ENCODE data around the gene ADI1. TPM values are rescaled to one million over a fixed set of nuclear protein-coding genes. Genes with fewer than 3 reads are reported as not detected.
A peak's percentile ranks its signal among the peaks of the same experiment; 100 is the strongest.

ADI1 gene
- total and polyA plus RNA-seq, 5 donors: 124 to 195 (median 157) TPM

DNA sequence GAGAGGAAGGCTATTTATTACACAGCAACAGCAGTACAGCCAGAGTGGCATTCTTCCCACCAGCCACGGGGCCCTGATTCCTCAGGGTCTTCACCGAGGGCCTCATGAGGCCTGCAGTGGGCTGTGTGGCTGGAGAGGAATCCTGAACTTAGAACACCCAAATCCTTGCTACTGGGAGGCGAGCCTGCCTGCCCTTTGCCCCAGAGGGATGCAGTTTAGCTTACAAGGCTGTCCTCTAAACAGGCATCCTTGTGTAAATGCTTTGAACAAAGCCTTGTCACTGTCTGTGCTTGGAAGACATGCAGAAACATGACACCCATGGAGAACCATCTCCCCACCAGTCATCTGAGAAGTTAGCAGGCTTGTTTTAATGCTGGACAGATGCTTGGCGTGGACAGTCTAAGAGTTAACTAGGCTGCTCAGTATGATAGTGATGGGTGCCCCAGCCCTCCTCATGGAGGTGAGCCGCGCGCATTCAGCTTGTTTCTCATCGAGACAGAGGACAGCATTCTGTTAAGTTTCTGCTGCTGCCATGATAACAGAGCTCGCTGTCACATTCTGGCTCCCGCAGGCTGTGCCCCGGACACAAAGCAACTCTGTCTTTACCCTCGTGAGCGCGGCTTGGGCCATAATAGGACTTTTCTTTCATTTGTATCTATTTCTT is 42.9 kb downstream of the ADI1 start:
- peak in 1 of 2 donors; percentile 8 for ATAC-seq

DNA sequence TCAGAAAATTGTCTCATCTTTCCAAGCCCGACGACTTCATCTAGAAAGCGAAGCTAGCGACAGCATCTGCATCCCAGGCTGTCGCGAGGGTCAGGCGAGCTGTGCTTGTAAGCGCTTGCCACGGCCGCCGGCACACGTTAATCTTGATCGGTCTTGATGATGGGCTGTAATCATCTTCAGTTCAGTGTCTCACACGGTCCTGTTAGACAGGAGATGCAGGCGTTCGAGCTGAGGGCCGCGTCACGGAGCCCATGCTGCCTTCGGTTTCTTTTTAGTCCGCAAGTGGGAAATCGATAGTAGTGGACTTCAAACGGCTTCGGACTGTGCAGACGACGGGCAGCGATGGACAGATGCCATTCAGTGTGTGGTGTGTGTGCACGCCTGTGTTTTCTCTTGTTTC is 43.6 kb downstream of the ADI1 start:
- DNase-seq: peak; percentile 9 to 46 (median 34)
- no peak overlapping the region for H3K27ac ChIP-seq (ENCODE audit: low read length)

More for the DNA sequence above, 42.9 kb downstream of the ADI1 start:
- intact Hi-C loops (cut with DNase I): no loop called here
- Histone ChIP-seq H3K4me1 (ENCODE audit: control insufficient read depth, insufficient read depth, low read length) (peaks cover 4% of the 10 kb centered on the region), H3K4me3 (ENCODE audit: low read length) (no peak overlapping the region), H3K27ac (ENCODE audit: low read length) (peak overlapping the region; percentile 76), H3K27me3 (ENCODE audit: control insufficient read depth, insufficient read depth) (no peaks in the 10 kb centered on the region), H3K9me3 (ENCODE audit: control insufficient read depth, low read length) (no peaks in the 10 kb centered on the region)
- WGBS: 71% methylated on average over 14 of the region's 14 CpGs
- peak in 2 of 3 donors; percentile 4 to 37 for DNase-seq

DNA sequence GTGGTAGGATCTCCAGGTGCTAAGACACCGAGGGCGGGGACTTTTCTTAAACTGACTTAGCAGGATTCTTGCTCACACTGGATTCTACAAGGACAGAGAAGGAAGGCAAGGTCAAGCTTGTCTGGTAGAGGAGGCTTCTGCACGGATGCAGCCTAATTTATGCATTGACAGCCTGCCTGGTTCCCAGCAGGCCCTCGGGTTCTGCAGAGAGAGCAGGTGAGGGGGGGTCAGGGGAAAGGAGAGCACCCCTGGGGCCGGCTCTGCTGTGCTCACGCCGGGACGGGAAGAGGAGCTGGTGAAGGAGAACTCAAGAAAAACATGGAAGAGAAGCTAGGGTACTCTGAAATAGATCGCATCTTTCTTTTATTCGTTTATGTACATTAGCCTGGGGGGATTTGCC is 46.4 kb downstream of the ADI1 start:
- 61% methylated on average over 10 of the region's 10 CpGs for WGBS
- DNase-seq: peak; percentile 6 to 53 (median 37)
- no peak for ATAC-seq
- intact Hi-C loops (cut with DNase I): loop anchor here in 1 of 4 donors (5.0 kb wide), 1 partner anchor 54 kb away; no protein-coding TSS in a partner anchor
- Histone ChIP-seq H3K4me3 (ENCODE audit: low read length) (no peak overlapping the region), H3K4me1 (ENCODE audit: control insufficient read depth, insufficient read depth, low read length) (peaks cover 17% of the 10 kb centered on the region), H3K27ac (ENCODE audit: low read length) (peak overlapping the region; percentile 81), H3K9me3 (ENCODE audit: control insufficient read depth, low read length) (no peaks in the 10 kb centered on the region), H3K27me3 (ENCODE audit: control insufficient read depth, insufficient read depth) (no peaks in the 10 kb centered on the region)

More for the DNA sequence above, 43.6 kb downstream of the ADI1 start:
- no peaks in the 10 kb centered on the region for H3K27me3 ChIP-seq (ENCODE audit: control insufficient read depth, insufficient read depth)
- no peak for ATAC-seq
- 90% methylated on average over 28 of the region's 28 CpGs for WGBS
- intact Hi-C loops (cut with DNase I): no loop called here
- H3K9me3 ChIP-seq (ENCODE audit: control insufficient read depth, low read length): no peaks in the 10 kb centered on the region
- H3K4me3 ChIP-seq (ENCODE audit: low read length): no peak overlapping the region
- peaks cover 7% of the 10 kb centered on the region for H3K4me1 ChIP-seq (ENCODE audit: control insufficient read depth, insufficient read depth, low read length)

DNA sequence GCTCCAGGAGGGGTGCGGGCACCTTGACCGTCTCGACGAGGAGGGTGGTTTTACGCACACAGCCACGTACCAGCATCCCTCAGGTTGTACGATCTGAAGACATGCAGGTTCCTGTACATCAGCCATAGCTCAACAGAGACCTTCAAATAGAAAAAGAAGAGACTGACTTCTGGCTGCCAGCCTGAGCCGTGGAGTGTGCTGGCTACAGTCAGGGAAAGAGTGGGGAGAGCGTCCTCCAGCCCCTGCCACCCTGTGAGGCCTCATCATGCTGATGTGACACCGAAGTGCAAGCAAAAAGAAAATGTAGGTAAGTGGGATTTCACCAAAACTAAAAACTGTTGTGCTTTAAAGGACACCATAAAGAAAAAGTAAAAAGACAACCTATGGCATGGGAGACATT is 47.0 kb downstream of the ADI1 start:
- Histone ChIP-seq H3K9me3 (ENCODE audit: control insufficient read depth, low read length) (no peaks in the 10 kb centered on the region), H3K4me3 (ENCODE audit: low read length) (no peak overlapping the region), H3K27me3 (ENCODE audit: control insufficient read depth, insufficient read depth) (no peaks in the 10 kb centered on the region), H3K4me1 (ENCODE audit: control insufficient read depth, insufficient read depth, low read length) (peaks cover 17% of the 10 kb centered on the region), H3K27ac (ENCODE audit: low read length) (peak overlapping the region; percentile 89)
- no peak for ATAC-seq
- DNase-seq: peak; percentile 9 to 59 (median 47)
- intact Hi-C loops (cut with DNase I): loop anchor here in 1 of 4 donors (5.0 kb wide), 1 partner anchor 55 kb away; no protein-coding TSS in a partner anchor
- WGBS: 81% methylated on average over 10 of the region's 10 CpGs

DNA sequence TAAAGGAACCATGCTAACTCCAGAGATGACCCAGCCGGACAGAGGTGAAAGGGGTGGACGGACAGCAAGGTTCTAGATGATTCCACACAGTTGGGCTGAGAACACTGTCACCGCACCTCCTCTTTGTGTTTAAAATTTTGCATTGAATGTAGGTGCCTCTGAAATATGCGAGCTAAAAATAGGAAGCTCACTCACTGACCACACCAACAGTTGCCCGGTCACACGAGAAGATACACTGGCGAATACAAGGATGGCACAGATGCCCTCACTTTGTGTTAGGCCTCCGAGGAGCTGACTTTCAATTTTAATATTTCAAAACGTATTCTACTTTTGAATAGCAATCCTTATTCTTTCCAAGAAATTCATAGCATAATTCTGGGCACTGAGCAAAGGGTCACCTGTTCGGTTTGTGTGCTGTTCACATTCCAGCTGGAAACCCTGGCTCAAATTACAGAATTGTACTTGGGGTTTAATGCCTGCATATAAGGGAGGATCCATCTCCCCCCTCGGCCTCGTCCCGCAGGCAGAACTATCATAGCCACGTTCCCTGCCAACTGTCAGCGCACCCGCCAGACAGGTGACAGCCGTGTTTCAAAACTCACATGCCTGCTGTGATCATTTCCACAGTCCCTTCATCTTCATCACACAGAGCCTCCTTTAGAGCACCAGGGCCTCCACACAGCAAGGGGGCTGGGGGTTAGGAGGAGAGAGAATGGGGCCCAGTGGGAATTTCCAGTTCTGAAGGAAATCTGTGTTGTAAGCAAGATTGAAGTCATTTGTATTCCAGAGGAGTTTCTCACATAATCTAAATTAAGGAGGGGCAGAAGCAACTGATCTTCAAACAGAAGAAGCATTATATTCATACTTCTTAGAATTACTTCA is 48.2 kb downstream of the ADI1 start:
- peak overlapping the region; percentile 92 for H3K27ac ChIP-seq (ENCODE audit: low read length)
- ATAC-seq (peak; percentile 7 to 17), DNase-seq (peak; percentile 24 to 67 (median 43))
- no peak overlapping the region for H3K4me3 ChIP-seq (ENCODE audit: low read length)
- 63% methylated on average over 17 of the region's 17 CpGs for WGBS
- peaks cover 17% of the 10 kb centered on the region for H3K4me1 ChIP-seq (ENCODE audit: control insufficient read depth, insufficient read depth, low read length)
- intact Hi-C loops (cut with DNase I): loop anchor here in 1 of 4 donors (5.0 kb wide), 1 partner anchor 56 kb away; no protein-coding TSS in a partner anchor
- no peaks in the 10 kb centered on the region for H3K27me3 ChIP-seq (ENCODE audit: control insufficient read depth, insufficient read depth)
- no peaks in the 10 kb centered on the region for H3K9me3 ChIP-seq (ENCODE audit: control insufficient read depth, low read length)

DNA sequence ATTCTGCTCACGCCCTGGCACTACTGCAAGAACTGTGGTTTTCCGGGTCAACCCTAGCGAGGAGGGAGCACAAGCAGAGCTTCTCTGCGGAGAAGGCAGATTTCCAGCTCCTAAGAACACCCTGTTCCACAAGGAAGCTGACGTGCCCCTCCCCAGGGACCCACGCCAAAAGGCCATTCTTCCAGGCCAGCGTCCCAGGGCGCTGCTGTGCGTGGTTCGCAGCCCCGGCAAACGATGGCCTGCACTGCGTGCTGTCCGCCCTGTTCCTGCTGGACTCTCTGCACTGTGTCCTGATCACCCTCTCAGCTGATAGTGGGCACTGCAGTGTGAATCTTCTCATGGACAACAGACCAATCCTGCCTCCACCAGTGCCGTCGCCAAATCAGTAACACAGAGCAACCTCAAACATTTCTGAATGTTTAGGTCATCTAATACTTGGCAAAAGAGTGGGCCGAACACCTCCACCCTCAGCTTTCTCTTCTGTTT is 49.1 kb downstream of the ADI1 start:
- Histone ChIP-seq H3K4me1 (ENCODE audit: control insufficient read depth, insufficient read depth, low read length) (peaks cover 17% of the 10 kb centered on the region), H3K27me3 (ENCODE audit: control insufficient read depth, insufficient read depth) (no peaks in the 10 kb centered on the region), H3K27ac (ENCODE audit: low read length) (peak overlapping the region; percentile 92), H3K9me3 (ENCODE audit: control insufficient read depth, low read length) (no peaks in the 10 kb centered on the region), H3K4me3 (ENCODE audit: low read length) (no peak overlapping the region)
- 45% methylated on average over 17 of the region's 17 CpGs for WGBS
- peak; percentile 92 to 95 (median 94) for DNase-seq
- ATAC-seq: peak; percentile 90 to 91
- intact Hi-C loops (cut with DNase I): loop anchor here in 1 of 4 donors (5.0 kb wide), 1 partner anchor 57 kb away; no protein-coding TSS in a partner anchor

DNA sequence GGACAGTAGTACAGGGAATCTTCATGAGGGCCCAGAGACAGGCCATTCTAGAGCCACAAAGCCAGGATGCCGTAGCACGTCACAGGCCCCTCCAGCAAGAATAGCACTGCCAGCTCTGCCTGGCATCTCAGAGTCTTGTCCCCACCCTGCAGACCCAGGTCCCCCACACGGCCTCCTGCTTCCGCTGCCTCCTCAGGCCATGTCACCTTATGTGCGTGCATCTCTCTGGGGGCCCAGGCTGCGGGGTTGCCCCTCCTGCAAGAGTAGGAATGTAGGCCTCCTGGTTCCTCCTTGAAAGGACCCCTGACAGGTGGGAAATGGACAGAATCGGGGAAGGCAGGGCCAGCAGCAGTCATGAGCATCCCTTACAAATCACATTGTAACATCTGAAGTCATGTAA is 49.8 kb downstream of the ADI1 start:
- intact Hi-C loops (cut with DNase I): no loop called here
- no peak overlapping the region for H3K4me3 ChIP-seq (ENCODE audit: low read length)
- H3K9me3 ChIP-seq (ENCODE audit: control insufficient read depth, low read length): no peaks in the 10 kb centered on the region
- 90% methylated on average over 7 of the region's 7 CpGs for WGBS
- peak overlapping the region; percentile 92 for H3K27ac ChIP-seq (ENCODE audit: low read length)
- H3K27me3 ChIP-seq (ENCODE audit: control insufficient read depth, insufficient read depth): no peaks in the 10 kb centered on the region
- no peak for ATAC-seq
- peak; percentile 14 to 62 (median 56) for DNase-seq
- peaks cover 17% of the 10 kb centered on the region for H3K4me1 ChIP-seq (ENCODE audit: control insufficient read depth, insufficient read depth, low read length)

DNA sequence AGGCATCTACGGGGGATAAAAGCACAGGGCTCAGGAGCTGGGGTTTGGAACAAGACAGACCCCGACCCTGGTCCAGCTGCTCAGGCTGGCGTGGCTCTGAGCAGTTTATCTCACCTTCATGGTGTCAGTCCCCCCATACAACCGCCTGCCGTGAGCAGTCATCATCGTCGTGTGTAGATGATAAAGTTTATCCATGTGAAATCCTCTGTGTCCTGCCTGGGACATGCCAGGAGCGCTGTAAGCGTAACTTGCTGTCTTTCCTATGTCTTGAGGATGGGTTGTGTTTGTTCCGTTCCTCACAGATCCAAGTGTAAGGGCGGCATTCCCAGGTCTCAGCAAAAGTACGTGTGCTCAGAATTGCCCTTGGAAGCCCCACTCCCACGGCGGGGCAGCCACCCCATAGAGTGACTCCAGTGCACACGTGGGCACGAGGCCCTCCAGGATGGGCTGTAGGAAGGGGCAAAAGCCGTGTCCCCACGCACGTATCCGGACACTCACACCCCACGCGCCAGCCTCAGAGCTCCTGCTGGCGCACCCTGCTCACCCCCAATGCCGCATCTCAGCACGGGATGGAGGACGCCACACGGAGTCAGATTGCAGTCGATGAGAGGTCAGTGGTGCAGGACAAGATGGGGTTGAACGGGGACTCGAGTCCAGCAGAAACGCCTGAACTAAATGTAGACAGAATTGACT is 50.9 kb downstream of the ADI1 start:
- ATAC-seq (no peak), DNase-seq (peak; percentile 11 to 52 (median 41))
- Histone ChIP-seq H3K4me3 (ENCODE audit: low read length) (no peak overlapping the region), H3K27ac (ENCODE audit: low read length) (no peak overlapping the region), H3K4me1 (ENCODE audit: control insufficient read depth, insufficient read depth, low read length) (peaks cover 17% of the 10 kb centered on the region), H3K9me3 (ENCODE audit: control insufficient read depth, low read length) (no peaks in the 10 kb centered on the region), H3K27me3 (ENCODE audit: control insufficient read depth, insufficient read depth) (no peaks in the 10 kb centered on the region)
- intact Hi-C loops (cut with DNase I): no loop called here
- WGBS: 90% methylated on average over 31 of the region's 31 CpGs

DNA sequence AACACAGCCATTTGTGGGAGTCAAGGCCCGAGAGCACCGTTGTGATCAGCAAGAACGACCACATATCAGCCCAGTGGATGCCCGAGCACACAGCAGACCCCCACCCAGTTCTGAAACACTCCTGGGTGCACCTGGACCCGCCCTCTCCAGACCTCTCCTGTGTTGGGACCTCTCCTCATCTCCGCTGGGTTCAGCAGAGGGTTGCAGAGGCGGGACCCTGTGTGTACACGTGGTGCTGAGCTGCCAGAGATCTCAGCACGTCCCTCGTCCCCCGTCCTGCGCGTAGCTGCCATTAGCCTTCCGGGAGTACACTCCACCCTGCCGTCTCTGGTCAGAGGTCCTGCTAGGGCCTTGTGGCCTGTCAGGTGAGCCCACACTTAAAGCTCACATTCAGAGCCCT is 51.7 kb downstream of the ADI1 start:
- H3K27ac ChIP-seq (ENCODE audit: low read length): no peak overlapping the region
- intact Hi-C loops (cut with DNase I): no loop called here
- H3K27me3 ChIP-seq (ENCODE audit: control insufficient read depth, insufficient read depth): no peaks in the 10 kb centered on the region
- 96% methylated on average over 15 of the region's 15 CpGs for WGBS
- ATAC-seq (no peak), DNase-seq (peak; percentile 7 to 51 (median 38))
- H3K4me1 ChIP-seq (ENCODE audit: control insufficient read depth, insufficient read depth, low read length): peaks cover 17% of the 10 kb centered on the region
- H3K4me3 ChIP-seq (ENCODE audit: low read length): no peak overlapping the region
- no peaks in the 10 kb centered on the region for H3K9me3 ChIP-seq (ENCODE audit: control insufficient read depth, low read length)

DNA sequence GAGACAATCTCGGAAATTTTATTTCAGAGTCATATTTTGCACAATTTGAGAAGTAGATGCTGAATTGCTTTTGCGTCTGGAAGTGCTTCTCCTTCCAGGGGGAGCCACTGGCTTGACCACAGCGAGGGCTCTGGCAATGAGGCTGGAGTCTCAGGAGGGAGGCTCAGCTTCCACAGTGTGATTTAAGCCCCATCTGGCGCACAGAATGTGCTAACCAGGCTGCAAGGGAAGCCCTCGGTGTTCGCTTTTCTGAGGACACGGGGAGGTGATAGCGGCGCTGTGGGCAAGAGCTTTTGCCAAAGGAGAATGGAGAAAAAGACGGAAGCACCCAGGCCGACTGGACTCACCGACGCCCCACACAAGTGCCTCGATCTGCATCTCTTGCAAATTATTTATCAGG is 52.4 kb downstream of the ADI1 start:
- Histone ChIP-seq H3K27ac (ENCODE audit: low read length) (peak overlapping the region; percentile 87), H3K4me1 (ENCODE audit: control insufficient read depth, insufficient read depth, low read length) (peaks cover 16% of the 10 kb centered on the region), H3K4me3 (ENCODE audit: low read length) (no peak overlapping the region), H3K27me3 (ENCODE audit: control insufficient read depth, insufficient read depth) (no peaks in the 10 kb centered on the region), H3K9me3 (ENCODE audit: control insufficient read depth, low read length) (no peaks in the 10 kb centered on the region)
- WGBS: 92% methylated on average over 14 of the region's 14 CpGs
- ATAC-seq: no peak
- intact Hi-C loops (cut with DNase I): no loop called here
- peak in 1 of 3 donors; percentile 44 for DNase-seq
